Stimulated activated CD4-positive, alpha-beta T cell treated with anti-CD3 and anti-CD28 coated beads, Interleukin-12 subunit alpha, Interleukin-12 subunit beta, amount 100 ng/mL, for 4 hours (primary cell): Measurements from ENCODE around the gene PAFAH2.

ENCODE experiments used
- DNase-seq: peaks from one replicate; pipeline ENCODE4 v3.0.0-alpha.2; 2020

Gene PAFAH2

GRCh38 chr1:26029864-26030481, 32.1 kb upstream of the PAFAH2 start:
- no peak for DNase-seq

DNA sequence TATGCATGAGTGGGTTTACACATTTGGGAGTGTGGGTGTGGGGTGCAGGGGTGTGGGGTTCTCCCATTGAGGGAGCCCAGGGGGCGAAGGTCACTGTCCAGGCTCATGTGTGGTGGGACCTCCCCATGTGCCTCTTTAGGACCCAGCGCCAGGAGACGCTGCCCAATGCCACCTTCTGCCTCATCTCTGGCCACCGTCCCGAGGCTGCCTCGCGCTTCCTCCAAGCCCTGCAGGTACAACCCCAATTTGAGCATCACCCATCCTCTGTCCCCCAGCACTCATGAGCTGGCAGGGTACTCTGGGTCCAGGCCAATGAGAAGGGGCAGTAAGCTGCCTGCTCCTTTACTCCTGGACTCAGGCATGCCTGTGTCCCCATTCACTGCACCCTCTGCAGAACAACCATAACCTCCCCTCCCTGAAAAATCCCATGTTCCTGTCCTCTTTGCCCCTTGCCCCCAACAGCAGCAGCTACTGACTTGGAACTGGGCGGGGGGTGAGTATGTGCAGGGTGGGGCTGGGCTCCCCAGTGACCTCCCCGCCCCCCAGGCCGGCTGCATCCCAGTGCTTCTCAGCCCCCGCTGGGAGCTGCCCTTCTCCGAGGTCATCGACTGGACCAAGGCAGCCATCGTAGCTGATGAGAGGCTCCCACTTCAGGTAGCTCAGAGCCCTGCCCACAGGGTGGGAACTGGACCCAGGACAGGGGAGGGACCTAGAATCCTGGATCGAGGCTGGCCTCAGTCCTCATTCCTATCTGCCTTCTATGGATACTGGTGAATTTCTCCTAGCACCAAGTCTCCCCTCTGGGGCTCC, 31.4 kb upstream of the PAFAH2 start:
- DNase-seq = no peak

- no peak for DNase-seq
Observed at GRCh38 chr1:26028490-26028980, 30.7 kb upstream of the PAFAH2 start.

DNA sequence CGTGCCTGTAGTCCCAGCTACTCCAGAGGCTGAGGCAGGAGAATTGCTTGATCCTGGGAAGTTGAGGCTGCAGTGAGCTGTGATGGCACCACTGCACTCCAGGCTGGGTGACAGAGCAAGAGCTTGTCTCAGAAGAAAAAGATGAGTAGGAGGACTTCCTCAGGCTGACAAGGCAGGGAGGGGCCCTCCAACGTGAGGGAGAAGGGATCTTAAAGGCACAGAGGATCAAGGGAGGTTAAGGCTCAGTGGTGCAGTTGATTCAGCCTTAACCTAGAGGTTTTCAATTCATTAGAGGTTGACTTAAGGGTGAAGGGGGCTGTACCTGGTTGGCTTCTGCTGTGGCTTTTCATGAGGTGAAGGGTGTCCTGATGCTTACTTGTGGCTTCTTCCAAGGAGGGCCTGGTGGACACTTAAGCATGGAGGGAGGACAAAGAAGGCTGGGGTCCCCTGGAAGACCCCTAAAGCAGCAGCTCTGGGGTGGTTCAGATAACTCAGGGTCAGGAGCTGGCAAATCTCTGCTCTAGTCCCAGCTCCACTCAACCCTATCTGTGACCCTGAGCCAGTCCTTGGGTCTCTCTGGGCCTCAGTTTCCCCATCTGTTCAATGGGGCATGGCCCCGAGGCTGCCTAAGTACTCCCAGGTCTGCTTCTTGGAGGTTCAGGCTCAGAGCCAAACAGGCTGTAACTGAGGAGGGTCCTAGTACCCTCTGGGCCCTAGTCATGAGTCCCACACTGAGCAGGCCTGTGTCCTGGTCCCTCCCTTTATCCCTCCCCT, 30.0 kb upstream of the PAFAH2 start:
- no peak for DNase-seq

GRCh38 chr1:26025517-26025916, 27.7 kb upstream of the PAFAH2 start:
- DNase-seq = no peak

- no peak for DNase-seq
Observed at GRCh38 chr1:26025060-26025459, 27.2 kb upstream of the PAFAH2 start.

DNA sequence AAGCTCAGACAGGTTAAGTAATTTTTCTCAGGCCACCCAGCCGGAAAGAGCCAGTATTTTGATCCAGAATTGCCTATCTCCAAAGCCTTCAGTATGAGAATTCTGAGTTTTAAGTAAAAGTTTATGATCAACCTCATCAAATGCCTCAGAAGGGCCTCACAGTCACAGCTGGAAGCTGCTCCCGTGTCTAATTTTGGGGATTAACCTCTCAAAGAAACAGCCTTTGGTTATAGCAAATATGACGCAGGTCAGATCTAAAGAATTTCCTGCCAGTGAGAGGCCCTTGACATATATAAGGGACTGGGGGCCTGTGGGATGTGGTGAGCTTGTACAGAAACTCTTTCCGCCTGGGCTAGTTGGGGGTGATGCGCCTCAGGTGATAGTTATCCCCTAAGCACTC, 26.0 kb upstream of the PAFAH2 start:
- no peak for DNase-seq

GRCh38 chr1:26023009-26023408, 25.1 kb upstream of the PAFAH2 start:
- DNase-seq = no peak

DNA sequence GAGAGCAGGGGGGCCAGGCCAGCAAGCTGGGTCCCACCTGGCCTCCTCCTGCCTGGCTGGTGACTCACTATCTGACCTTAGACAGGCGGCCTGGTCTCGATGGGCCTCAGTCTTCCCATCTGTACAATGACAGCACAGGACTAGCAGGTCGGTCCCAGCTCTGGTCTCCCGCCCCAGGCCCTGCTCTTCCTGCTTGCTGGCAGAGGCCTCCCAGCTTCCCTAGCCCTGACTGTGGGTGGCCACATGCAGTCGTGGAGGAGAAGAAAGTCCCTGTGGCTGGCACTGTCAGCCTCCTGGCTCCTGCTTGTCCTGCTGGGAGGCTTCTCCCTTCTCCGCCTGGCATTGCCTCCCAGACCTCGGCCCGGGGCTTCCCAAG, 24.5 kb upstream of the PAFAH2 start:
- no peak for DNase-seq

GRCh38 chr1:26021647-26022403, 24.0 kb upstream of the PAFAH2 start, which contains the start of gene EXTL1:
TSS of gene EXTL1 (plus strand) at chr1:26021775. CDS start at chr1:26022647, 872 bp downstream.
- no peak for DNase-seq

DNA sequence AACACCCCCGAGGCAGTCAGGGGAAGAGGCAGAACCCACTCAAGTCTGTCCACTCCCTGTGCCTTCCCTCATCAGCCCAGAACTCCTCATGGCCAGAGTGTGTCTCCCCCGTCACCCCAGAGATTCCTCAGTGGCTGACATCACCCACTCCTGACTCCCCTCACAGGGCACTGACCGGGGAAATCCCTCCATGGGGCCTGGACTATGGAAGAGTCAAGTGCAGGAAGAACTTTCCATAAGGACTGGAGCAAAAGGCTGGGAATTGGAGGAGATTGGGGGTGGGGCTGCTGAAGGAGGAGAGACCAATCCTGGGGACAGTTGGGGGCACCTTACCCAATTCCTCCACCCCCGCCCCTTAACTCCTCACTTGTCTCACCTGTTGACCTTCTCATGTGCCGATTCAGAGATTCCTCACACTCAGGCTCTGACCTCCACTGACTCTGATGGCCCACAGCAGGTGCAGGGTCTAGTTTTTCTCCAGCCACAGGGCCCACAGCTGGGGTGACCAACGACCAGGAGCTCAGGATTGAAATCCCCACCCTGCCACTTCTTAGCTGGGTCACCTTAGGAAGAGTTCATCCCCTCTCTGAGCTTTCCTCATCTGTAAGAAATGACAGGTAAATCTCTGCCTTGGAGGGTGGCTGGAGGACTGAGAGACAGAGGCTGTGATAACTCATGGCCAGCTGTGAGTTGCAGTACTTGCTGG, 23.2 kb upstream of the PAFAH2 start:
- DNase-seq = no peak

- no peak for DNase-seq
Observed at GRCh38 chr1:26020330-26020768, 22.5 kb upstream of the PAFAH2 start.

DNA sequence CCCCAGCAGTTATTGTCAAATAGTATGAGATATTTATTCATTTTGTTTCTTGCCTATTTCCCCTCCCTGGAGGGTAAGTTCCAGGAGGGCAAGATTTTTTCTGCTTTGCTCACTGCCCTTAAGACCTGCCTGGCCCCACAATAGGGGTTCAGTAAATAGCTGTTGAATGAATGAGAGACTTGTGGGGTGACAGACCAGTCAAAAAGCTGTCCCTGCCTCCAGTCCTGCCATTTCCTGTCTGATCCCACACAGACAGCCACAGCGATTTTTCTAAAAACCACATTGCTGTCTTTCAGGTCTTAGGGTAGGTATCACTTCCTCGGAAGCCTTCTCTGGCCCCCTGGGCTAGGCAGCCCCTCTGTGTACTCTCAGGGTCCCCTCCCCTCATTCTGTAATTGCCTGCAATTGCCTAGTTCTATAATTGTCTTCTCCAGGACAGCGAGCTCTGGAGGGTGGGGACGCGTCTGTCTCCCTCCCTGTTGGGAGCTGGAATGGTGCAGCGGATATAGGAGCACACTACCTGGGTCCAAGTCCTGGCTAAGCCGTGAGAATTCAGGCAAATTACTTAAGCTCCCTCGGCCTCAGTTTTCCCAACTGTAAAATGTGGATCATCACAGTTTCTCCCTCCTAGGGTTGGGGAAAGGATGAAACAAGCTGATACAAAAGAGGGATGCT, 21.9 kb upstream of the PAFAH2 start:
- no peak for DNase-seq

DNA sequence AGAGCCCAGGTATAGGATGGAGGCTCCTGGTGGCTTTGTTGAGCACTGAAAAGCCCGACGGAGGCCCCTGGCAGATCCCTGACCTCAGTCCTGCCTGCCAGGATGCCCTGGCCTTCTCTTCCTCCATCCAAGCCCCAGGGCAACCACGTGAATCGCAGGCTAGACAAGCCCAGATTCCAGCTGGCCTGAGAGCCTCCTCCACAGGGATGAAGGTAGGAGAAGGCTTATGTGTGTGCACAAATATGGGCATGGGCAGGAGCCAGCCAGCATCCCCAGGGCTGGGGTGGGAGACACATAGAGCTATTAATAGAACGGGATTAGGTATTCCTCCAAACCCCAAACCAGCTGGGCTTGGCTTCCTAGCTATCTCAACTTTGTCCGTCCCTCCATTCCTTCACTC, 19.7 kb upstream of the PAFAH2 start:
- DNase-seq = no peak

- no peak for DNase-seq
Observed at GRCh38 chr1:26016953-26017545, 19.2 kb upstream of the PAFAH2 start.

DNA sequence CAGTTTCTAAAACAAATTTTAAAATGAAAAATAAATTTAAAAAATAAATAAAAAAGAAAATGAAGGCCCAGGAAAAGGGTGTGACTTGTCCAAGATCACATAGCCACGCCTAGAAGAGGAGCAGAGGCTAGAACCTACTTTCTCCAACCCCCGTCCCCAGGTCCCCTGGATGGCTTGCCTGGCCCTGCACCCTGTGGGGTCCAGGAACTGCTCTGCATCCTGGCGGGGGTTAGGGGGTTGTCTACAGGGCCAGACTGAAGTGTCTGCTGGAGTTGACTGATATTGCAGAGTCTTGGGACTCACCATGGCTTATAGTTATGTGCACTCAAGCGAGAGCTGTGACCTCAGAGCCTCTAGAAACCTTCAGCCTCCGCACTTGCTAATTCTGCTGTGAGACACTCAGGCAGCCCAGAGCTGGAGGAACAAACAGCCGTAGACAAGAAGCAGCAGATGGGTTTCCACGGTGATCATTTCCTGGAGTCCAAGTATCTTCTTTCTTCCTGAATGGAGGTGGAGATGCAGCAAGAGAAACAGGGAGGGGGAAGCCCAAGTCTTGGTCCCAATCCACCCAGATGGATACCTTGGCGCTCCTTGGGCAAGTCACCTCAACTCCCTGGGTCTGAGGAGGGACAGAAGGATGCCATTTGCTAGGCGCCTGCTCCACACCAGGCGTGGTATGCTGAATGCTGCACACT, 18.5 kb upstream of the PAFAH2 start:
- no peak for DNase-seq

GRCh38 chr1:26015358-26015757, 17.5 kb upstream of the PAFAH2 start:
- no peak for DNase-seq

GRCh38 chr1:26014179-26014578, 16.3 kb upstream of the PAFAH2 start:
- DNase-seq = no peak

DNA sequence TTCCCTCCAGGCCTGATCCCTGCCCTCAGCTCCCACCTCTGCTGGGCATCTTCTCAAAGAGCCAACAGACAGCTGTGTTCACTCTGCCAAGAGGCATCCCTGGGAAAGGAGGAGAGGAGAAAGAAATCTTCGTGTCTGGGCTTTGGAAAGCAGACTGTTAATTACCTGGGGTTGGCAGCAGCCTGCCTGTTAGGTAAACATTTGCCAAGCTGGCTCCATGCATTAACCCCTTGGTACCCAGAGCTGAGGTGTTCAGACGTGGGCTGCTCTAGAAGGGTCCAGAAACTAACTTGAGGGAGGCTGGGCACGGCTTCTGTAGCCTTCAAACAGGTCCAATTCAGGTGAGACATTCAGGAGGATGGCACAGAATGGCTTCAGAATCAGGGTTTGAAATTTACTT, 15.0 kb upstream of the PAFAH2 start:
- DNase-seq = no peak

GRCh38 chr1:26010825-26011224, 13.0 kb upstream of the PAFAH2 start:
- no peak for DNase-seq
